Neuronal stem cell (in vitro differentiated cells): ENCODE measurements around the gene IER2.
A peak's percentile ranks its signal among the peaks of the same experiment; 100 is the strongest.

Experiments
- DNase-seq: peaks from one replicate; pipeline ENCODE4 v3.0.0-alpha.2; 2013; ENCODE audit warnings: low spot score
- H2AFZ ChIP-seq: one replicate; pipeline ENCODE4 v1.6.1; 2013; ENCODE audit warnings: mild to moderate bottlenecking, low read length, inconsistent platforms
- H2AK5ac ChIP-seq: 2 replicates; pipeline ENCODE4 v1.6.1; 2013; ENCODE audit warnings: low read depth, mild to moderate bottlenecking, inconsistent platforms, low read length, moderate library complexity, mixed read lengths
- H2BK120ac ChIP-seq: 2 replicates; pipeline ENCODE4 v1.6.1; 2013; ENCODE audit warnings: low read depth, mild to moderate bottlenecking, inconsistent platforms, low read length, moderate library complexity, mixed read lengths
- H2BK12ac ChIP-seq: one replicate; pipeline ENCODE4 v1.6.1; 2013; ENCODE audit warnings: low read length, inconsistent platforms
- H2BK15ac ChIP-seq: 2 replicates; pipeline ENCODE4 v1.6.1; 2013; ENCODE audit warnings: mild to moderate bottlenecking, low read length, inconsistent platforms, mixed read lengths
- H2BK5ac ChIP-seq: one replicate; pipeline ENCODE4 v1.6.1; 2013; ENCODE audit warnings: inconsistent platforms, mild to moderate bottlenecking, low read length, moderate library complexity
- H3K14ac ChIP-seq: one replicate; pipeline ENCODE4 v1.6.1; 2013; ENCODE audit warnings: low read length, inconsistent platforms
- H3K18ac ChIP-seq: 2 replicates; pipeline ENCODE4 v1.6.1; 2013; ENCODE audit warnings: low read length, inconsistent platforms
- H3K23ac ChIP-seq: 2 replicates; pipeline ENCODE4 v1.6.1; 2013; ENCODE audit warnings: low read depth, mild to moderate bottlenecking, mixed read lengths, low read length, inconsistent platforms; ENCODE audit not compliant: poor library complexity
- H3K27ac ChIP-seq: replicated peaks from 3 replicates; pipeline ENCODE4 v1.5.1; 2013; ENCODE audit warnings: low read length, inconsistent platforms
- H3K27me3 ChIP-seq, 3 experiments: 2 replicates each; pipeline ENCODE4 v1.6.1; 2013; ENCODE audit warnings: low read length in 3 of 3, mild to moderate bottlenecking in 2 of 3, inconsistent platforms in 1 of 3, low read depth in 1 of 3, mixed read lengths in 1 of 3, moderate library complexity in 1 of 3; ENCODE audit not compliant: control insufficient read depth in 3 of 3, insufficient read depth in 3 of 3
- H3K36me3 ChIP-seq, 2 donors: replicated peaks in 1 of 2; 2 replicates each; pipeline ENCODE4 v1.6.1; 2013; ENCODE audit warnings: low read length in 2 of 2; ENCODE audit not compliant: control insufficient read depth in 2 of 2, insufficient read depth in 2 of 2
- H3K4ac ChIP-seq: 2 replicates; pipeline ENCODE4 v1.6.1; 2013; ENCODE audit warnings: inconsistent platforms, mild to moderate bottlenecking, low read length, moderate library complexity
- H3K4me1 ChIP-seq, 2 donors: 1 replicate in 1 of 2; 2 replicates in 1 of 2; pipeline ENCODE4 v1.6.1; 2013; ENCODE audit warnings: low read length in 2 of 2, low read depth in 1 of 2; ENCODE audit not compliant: control insufficient read depth in 2 of 2, insufficient read depth in 1 of 2
- H3K4me2 ChIP-seq: one replicate; pipeline ENCODE4 v1.6.1; 2013; ENCODE audit warnings: mild to moderate bottlenecking, low read length, inconsistent platforms; ENCODE audit not compliant: insufficient read depth, poor library complexity, severe bottlenecking
- H3K4me3 ChIP-seq, 2 donors: 2 replicates each; pipeline ENCODE4 v1.5.1; 2013; ENCODE audit warnings: low read length in 2 of 2, mild to moderate bottlenecking in 2 of 2, inconsistent platforms in 1 of 2, moderate library complexity in 1 of 2
- H3K79me1 ChIP-seq: one replicate; pipeline ENCODE4 v1.6.1; 2013; ENCODE audit warnings: low read depth, mild to moderate bottlenecking, inconsistent platforms, low read length, moderate library complexity
- H3K9ac ChIP-seq: one replicate; pipeline ENCODE4 v1.6.1; 2013; ENCODE audit warnings: mild to moderate bottlenecking, low read depth, low read length, inconsistent platforms; ENCODE audit not compliant: poor library complexity
- H3K9me3 ChIP-seq, 2 donors: replicated peaks in 1 of 2; 2 replicates each; pipeline versions ENCODE3 to v1.6.1; 2013; ENCODE audit warnings: low read length in 2 of 2, mild to moderate bottlenecking in 2 of 2, inconsistent platforms in 1 of 2, low read depth in 1 of 2, mixed read lengths in 1 of 2, moderate library complexity in 1 of 2; ENCODE audit not compliant: control insufficient read depth in 2 of 2, insufficient read depth in 1 of 2
- H4K8ac ChIP-seq: one replicate; pipeline ENCODE4 v1.6.1; 2013; ENCODE audit warnings: low read depth, mild to moderate bottlenecking, inconsistent platforms, low read length, moderate library complexity
- H4K91ac ChIP-seq: one replicate; pipeline ENCODE4 v1.6.1; 2013; ENCODE audit warnings: low read length, low read depth, mild to moderate bottlenecking, inconsistent platforms; ENCODE audit not compliant: poor library complexity
- WGBS, 2 donors: extraction: QIAGEN DNeasy Blood & Tissue Kit; methylation state at CpG; one replicate each; pipeline ENCODE4 v1.1.7; 2013; ENCODE audit warnings: missing lambda C conversion rate in 2 of 2, mixed read lengths in 1 of 2; ENCODE audit not compliant: insufficient read length in 2 of 2, insufficient replicate concordance in 1 of 2; ENCODE audit errors: extremely low coverage in 2 of 2; 5-methylcytosine and 5-hydroxymethylcytosine counted together

Gene IER2

GRCh38 chr19:13112555-13112954 is 37.7 kb upstream of the IER2 start:
- Histone ChIP-seq H2BK15ac (no peak overlapping the region), H3K23ac (no peak overlapping the region), H2BK5ac (no peak overlapping the region), H3K14ac (no peak overlapping the region), H3K4me1 (peaks cover 8 to 11% of the 10 kb centered on the region in 2 donors), H3K4me2 (no peak overlapping the region), H3K9me3 (no peaks in the 10 kb centered on the region), H3K9ac (peak overlapping the region; percentile 4), H3K4me3 (no peak overlapping the region), H2BK12ac (no peak overlapping the region), H4K8ac (no peak overlapping the region), H3K36me3 (peaks cover 17 to 49% of the 10 kb centered on the region in 2 donors), H3K27me3 (no peaks in the 10 kb centered on the region), H3K18ac (peak overlapping the region; percentile 57), H3K79me1 (peaks cover 5% of the 10 kb centered on the region), H2BK120ac (no peak overlapping the region), H2AFZ (no peak overlapping the region), H3K4ac (no peak overlapping the region), H3K27ac (no peak overlapping the region), H2AK5ac (peak overlapping the region; percentile 35), H4K91ac (no peak overlapping the region)
- DNase-seq = no peak
- WGBS, 2 donors = no CpG with 5 or more reads among the region's 10 CpGs

GRCh38 chr19:13115936-13116281 is 34.3 kb upstream of the IER2 start:
- Histone ChIP-seq H3K4me3 (peak overlapping the region; percentile 93 to 100), H3K4me2 (peak overlapping the region; percentile 87), H3K4me1 (peaks cover 16 to 19% of the 10 kb centered on the region in 2 donors), H3K23ac (no peak overlapping the region), H3K18ac (peak overlapping the region; percentile 39), H3K27ac (no peak overlapping the region), H3K36me3 (peaks cover 22 to 43% of the 10 kb centered on the region in 2 donors), H3K27me3 (no peaks in the 10 kb centered on the region), H3K4ac (no peak overlapping the region), H2BK5ac (no peak overlapping the region), H3K79me1 (peaks cover 16% of the 10 kb centered on the region), H3K9me3 (no peaks in the 10 kb centered on the region), H3K9ac (peak overlapping the region; percentile 89), H2BK120ac (no peak overlapping the region), H4K91ac (no peak overlapping the region), H2AK5ac (peak overlapping the region; percentile 57), H3K14ac (no peak overlapping the region), H2AFZ (peak overlapping the region; percentile 98), H2BK12ac (no peak overlapping the region), H2BK15ac (no peak overlapping the region), H4K8ac (no peak overlapping the region)
- no peak for DNase-seq
- WGBS, 2 donors = no CpG with 5 or more reads among the region's 18 CpGs

- H3K4me2 ChIP-seq = peak within 1 kb of the TSS; percentile 87
- peaks cover 22 to 48% of the 10 kb centered on the region in 2 donors for H3K36me3 ChIP-seq
- peaks cover 16% of the 10 kb centered on the region for H3K79me1 ChIP-seq
- peak; percentile 89 for DNase-seq
- no peak within 1 kb of the TSS for H2BK15ac ChIP-seq
- peak within 1 kb of the TSS; percentile 39 for H3K18ac ChIP-seq
- H3K9me3 ChIP-seq = no peaks in the 10 kb centered on the region
- H3K4me3 ChIP-seq = peak within 1 kb of the TSS; percentile 93 to 100
- H2AFZ ChIP-seq = peak within 1 kb of the TSS; percentile 98
- peaks cover 16 to 19% of the 10 kb centered on the region in 2 donors for H3K4me1 ChIP-seq
- peak within 1 kb of the TSS; percentile 57 for H2AK5ac ChIP-seq
- no peak within 1 kb of the TSS for H3K14ac ChIP-seq
- H3K4ac ChIP-seq = no peak within 1 kb of the TSS
- H3K9ac ChIP-seq = peak within 1 kb of the TSS; percentile 89
- no peaks in the 10 kb centered on the region for H3K27me3 ChIP-seq
- H3K23ac ChIP-seq = no peak within 1 kb of the TSS
- no peak within 1 kb of the TSS for H2BK5ac ChIP-seq
- H3K27ac ChIP-seq = no peak within 1 kb of the TSS
- no peak within 1 kb of the TSS for H4K91ac ChIP-seq
- H4K8ac ChIP-seq = no peak within 1 kb of the TSS
- H2BK120ac ChIP-seq = no peak within 1 kb of the TSS
- no CpG with 5 or more reads among the region's 51 CpGs for WGBS, 2 donors
- no peak within 1 kb of the TSS for H2BK12ac ChIP-seq
Measured at GRCh38 chr19:13116282-13117175, 33.7 kb upstream of the IER2 start, which contains the start of gene TRMT1. TRMT1 (minus strand) TSS chr19:13116740; CDS start chr19:13116399, 341 bp downstream.

DNA sequence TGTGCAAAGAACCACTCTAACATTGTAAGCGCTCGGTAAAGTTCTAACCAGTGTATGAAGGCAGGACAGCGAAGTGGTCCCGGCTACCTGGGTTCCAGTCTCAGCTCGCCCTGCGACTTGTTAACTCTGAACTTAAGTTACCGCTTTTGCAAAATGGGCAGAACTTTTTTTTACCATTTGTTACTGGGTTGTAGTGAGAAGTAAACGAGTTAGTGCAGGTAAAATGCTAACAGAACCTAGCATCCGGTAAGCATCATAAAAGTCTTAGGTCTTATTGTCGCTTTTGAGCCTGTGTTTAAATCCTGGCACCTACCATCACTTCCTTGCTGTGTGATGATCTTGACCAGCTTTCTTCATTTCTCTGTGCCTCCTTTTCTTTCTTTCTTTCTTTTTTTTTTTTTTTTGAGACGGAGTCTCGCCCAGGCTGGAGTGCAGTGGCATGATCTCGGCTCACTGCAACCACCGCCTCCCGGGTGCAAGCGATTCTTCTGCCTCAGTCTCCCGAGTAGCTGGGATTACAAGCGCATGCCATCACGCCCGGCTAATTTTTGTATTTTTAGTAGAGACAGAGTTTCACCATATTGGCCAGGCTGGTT is 32.9 kb upstream of the IER2 start:
- Histone ChIP-seq H2BK12ac (no peak overlapping the region), H3K9ac (no peak overlapping the region), H3K9me3 (no peaks in the 10 kb centered on the region), H3K36me3 (peaks cover 25 to 53% of the 10 kb centered on the region in 2 donors), H3K23ac (no peak overlapping the region), H3K79me1 (peaks cover 20% of the 10 kb centered on the region), H3K14ac (no peak overlapping the region), H2AFZ (peak overlapping the region; percentile 98), H2BK5ac (no peak overlapping the region), H3K27ac (no peak overlapping the region), H4K91ac (no peak overlapping the region), H2AK5ac (no peak overlapping the region), H3K4ac (no peak overlapping the region), H2BK120ac (no peak overlapping the region), H3K4me2 (no peak overlapping the region), H2BK15ac (no peak overlapping the region), H3K4me1 (peaks cover 16 to 19% of the 10 kb centered on the region in 2 donors), H3K27me3 (no peaks in the 10 kb centered on the region), H3K18ac (no peak overlapping the region), H3K4me3 (peak overlapping the region; percentile 93 to 100), H4K8ac (no peak overlapping the region)
- no peak for DNase-seq
- no CpG with 5 or more reads among the region's 20 CpGs for WGBS, 2 donors
